Inflammatory macrophage treated with lipopolysaccharide for 4 hours (primary cell): Measurements from ENCODE around the gene VPS26A.

ENCODE experiments used
- DNase-seq: peaks from one replicate; pipeline ENCODE4 v3.0.0-alpha.2; 2020

VPS26A gene

GRCh38 chr10:69123747-69124562, at the start of gene VPS26A:
TSS of gene VPS26A (plus strand) at chr10:69124178. CDS start at chr10:69124278, 100 bp downstream.
- peak; percentile 99 for DNase-seq

GRCh38 chr10:69074532-69074931, 49.4 kb upstream of the VPS26A start:
- no peak for DNase-seq

GRCh38 chr10:69075431-69075830, 48.5 kb upstream of the VPS26A start:
- DNase-seq = no peak

GRCh38 chr10:69078311-69078710, 45.7 kb upstream of the VPS26A start:
- no peak for DNase-seq

GRCh38 chr10:69080226-69080625, 43.8 kb upstream of the VPS26A start:
- DNase-seq = no peak

- DNase-seq = peak; percentile 80
These were observed 37.9 kb upstream of the VPS26A start for GRCh38 chr10:69086001-69086509.

GRCh38 chr10:69087590-69088470, 36.1 kb upstream of the VPS26A start, which contains the start of gene SRGN:
TSS of gene SRGN (plus strand) at chr10:69088103. CDS start at chr10:69088158, 55 bp downstream.
- DNase-seq = peak; percentile 99

- peak; percentile 37 for DNase-seq
These were observed 35.6 kb upstream of the VPS26A start for GRCh38 chr10:69088471-69088769.

- DNase-seq = peak; percentile 94
These were observed 35.0 kb upstream of the VPS26A start for GRCh38 chr10:69088801-69089501.

GRCh38 chr10:69089638-69090599, 34.1 kb upstream of the VPS26A start:
- peak; percentile 86 for DNase-seq

- peak; percentile 80 for DNase-seq
These were observed 33.3 kb upstream of the VPS26A start for GRCh38 chr10:69090685-69091084.

GRCh38 chr10:69091143-69091651, 32.8 kb upstream of the VPS26A start:
- peak; percentile 64 for DNase-seq

GRCh38 chr10:69092959-69093850, 30.8 kb upstream of the VPS26A start:
- DNase-seq = peak; percentile 85

- DNase-seq = peak; percentile 51
These were observed 30.0 kb upstream of the VPS26A start for GRCh38 chr10:69093933-69094332.

GRCh38 chr10:69096045-69096444, 27.9 kb upstream of the VPS26A start:
- DNase-seq = peak; percentile 65

GRCh38 chr10:69097729-69098128, 26.2 kb upstream of the VPS26A start:
- no peak for DNase-seq

GRCh38 chr10:69100136-69100872, 23.7 kb upstream of the VPS26A start:
- no peak for DNase-seq

GRCh38 chr10:69101451-69102095, 22.4 kb upstream of the VPS26A start:
- DNase-seq = peak; percentile 83

- DNase-seq = no peak
These were observed 21.5 kb upstream of the VPS26A start for GRCh38 chr10:69102440-69102839.
